NT2/D1 (cell line): ENCODE data around the gene CFAP65.

Experiments used
- SUZ12 ChIP-seq: IDR thresholded peaks from 2 replicates; pipeline ENCODE4 v1.6.1; 2011; ENCODE audit not compliant: insufficient read length, insufficient read depth; ENCODE audit errors: extremely low read depth
- YY1 ChIP-seq: IDR thresholded peaks from 2 replicates; pipeline ENCODE4 v1.6.1; 2011; ENCODE audit not compliant: insufficient read length, insufficient read depth

DNA sequence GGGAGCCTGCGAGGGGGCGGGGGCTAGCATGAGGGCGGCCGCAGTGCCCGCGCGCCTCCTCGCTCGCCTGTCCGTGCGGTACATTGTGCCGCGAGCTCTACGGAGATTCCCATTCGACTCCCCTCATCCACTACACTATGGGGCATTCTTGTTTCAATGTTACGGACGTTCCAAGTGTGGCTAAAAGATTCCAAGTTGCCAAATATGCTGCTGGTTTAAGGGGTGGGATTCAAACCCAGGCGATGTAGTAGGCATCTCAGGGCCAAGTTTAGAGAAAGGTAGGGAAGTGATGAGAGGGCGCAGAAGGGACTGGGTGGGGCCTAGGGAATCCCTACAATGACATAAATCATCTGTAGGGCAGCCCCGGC is 38.1 kb downstream of the CFAP65 start:
- no peak for TF ChIP-seq YY1
- TF ChIP-seq SUZ12, result no peak
